GM19351 (cell line): ENCODE data around the gene TNKS1BP1.
"Not testable (repeated sequence)": the region's sequence is repeated elsewhere in the genome, so short reads cannot be mapped to it uniquely, and the experiment has no call there.

Experiments
- ATAC-seq: cut with Tn5 transposase; IDR thresholded peaks from one replicate; pipeline ENCODE4 v1.9.1; 2021; ENCODE audit warnings: mild to moderate bottlenecking, moderate library complexity; ENCODE audit not compliant: unreplicated experiment

The TNKS1BP1 gene, protein sequence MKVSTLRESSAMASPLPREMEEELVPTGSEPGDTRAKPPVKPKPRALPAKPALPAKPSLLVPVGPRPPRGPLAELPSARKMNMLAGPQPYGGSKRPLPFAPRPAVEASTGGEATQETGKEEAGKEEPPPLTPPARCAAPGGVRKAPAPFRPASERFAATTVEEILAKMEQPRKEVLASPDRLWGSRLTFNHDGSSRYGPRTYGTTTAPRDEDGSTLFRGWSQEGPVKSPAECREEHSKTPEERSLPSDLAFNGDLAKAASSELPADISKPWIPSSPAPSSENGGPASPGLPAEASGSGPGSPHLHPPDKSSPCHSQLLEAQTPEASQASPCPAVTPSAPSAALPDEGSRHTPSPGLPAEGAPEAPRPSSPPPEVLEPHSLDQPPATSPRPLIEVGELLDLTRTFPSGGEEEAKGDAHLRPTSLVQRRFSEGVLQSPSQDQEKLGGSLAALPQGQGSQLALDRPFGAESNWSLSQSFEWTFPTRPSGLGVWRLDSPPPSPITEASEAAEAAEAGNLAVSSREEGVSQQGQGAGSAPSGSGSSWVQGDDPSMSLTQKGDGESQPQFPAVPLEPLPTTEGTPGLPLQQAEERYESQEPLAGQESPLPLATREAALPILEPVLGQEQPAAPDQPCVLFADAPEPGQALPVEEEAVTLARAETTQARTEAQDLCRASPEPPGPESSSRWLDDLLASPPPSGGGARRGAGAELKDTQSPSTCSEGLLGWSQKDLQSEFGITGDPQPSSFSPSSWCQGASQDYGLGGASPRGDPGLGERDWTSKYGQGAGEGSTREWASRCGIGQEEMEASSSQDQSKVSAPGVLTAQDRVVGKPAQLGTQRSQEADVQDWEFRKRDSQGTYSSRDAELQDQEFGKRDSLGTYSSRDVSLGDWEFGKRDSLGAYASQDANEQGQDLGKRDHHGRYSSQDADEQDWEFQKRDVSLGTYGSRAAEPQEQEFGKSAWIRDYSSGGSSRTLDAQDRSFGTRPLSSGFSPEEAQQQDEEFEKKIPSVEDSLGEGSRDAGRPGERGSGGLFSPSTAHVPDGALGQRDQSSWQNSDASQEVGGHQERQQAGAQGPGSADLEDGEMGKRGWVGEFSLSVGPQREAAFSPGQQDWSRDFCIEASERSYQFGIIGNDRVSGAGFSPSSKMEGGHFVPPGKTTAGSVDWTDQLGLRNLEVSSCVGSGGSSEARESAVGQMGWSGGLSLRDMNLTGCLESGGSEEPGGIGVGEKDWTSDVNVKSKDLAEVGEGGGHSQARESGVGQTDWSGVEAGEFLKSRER (N-terminal part only)

DNA sequence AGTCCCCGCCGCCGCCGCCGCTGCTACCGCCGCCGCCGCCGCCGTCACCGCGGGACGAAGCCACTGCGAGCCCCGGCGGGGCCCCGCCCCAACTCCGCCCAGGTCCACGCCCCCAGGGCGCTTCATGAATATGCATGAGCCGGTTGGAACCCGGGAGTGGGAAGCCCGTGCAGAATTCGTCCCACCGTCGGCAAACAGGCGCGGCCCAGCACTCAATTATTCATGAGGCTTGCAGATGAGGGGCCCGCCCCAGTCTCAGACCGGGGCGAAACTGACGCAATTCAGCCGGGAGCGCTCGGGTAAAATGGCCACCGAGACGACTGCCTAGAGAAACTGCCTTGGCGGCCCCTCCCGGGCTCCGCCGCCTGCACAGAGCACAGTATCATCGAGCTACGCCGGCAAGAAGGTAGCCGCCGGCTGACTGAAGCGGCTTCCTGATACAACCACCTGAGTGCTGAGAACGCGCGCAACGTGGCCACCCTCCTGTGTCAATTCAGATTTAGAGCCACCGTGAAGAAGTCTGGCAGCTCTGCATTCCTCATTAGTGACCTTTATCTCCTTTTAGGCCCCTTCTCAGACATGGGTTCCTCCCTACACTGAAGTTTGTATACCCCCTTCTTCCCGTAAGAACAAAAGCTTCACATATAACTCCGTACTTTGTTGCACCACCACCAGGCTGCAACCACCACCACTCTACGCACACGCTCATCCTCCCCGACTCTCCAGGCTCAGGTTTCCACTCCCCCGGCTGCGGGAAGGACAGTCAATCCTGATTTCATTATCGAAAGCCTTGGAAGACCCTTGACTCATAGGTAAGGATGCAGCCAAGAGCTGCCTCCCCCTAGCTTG, at the start of gene TNKS1BP1:
TNKS1BP1 (minus strand) TSS at position 67 of the 849 bp plus-strand sequence. CDS start 3,067 bp downstream, outside the sequence.
- peak; percentile 85 for ATAC-seq

DNA sequence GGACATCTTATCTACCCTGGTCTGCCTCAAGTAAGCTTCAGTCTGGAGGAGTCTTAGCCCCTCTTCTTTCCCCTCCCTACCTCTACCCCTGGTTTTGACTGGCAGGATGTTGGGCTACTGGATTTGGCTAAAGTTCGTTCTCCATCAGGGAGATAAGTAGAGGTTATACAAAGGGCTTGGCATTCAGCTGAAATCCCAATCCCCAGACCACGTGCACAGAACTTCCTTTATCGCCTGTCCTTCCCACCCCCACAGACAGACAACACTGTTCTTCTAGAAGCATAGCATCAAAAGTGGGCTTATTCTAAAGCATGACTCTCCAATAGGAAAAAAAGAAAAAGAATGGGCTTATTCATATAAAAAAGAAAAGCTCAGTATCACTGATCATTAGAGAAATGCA, 48.4 kb upstream of the TNKS1BP1 start:
- ATAC-seq = no peak

DNA sequence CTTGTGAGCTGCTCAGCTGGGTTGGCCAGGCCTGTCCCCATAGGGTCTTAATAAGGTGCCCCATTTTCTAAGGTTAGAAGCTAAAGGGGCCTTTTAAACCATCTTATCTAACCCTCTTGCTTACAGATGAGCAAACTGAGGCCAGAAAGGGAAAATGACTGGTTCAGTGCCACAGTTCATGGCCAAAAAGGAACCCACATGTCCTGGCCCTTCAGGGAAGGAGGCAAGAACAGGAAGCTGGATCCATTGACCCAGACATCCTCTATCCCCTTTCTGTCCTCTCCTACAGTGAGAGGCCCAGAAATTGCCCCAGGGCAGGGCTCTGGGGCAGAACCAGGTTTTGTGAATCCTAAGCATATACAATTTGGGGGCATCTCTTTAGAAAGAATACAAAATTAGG, 46.2 kb upstream of the TNKS1BP1 start:
- no peak for ATAC-seq

DNA sequence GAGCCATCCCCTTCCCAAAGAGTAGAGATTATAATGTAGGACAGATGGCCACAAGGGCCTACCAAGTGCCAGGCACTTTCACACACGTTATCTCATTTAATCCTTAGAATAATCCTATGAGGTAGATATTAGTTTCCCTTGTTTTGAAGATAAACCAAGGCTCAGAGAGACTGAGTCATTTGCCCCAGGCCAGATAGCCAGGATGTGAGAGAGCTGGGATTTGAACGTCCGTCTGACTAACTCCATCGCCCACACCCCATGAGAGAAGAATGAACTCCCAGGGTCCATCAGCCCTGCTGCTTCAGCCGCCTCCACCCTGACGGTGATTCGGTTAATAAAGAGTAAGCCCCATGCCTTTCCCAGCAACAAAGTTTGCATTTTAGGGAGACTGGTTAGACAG, 45.5 kb upstream of the TNKS1BP1 start:
- ATAC-seq = no peak

DNA sequence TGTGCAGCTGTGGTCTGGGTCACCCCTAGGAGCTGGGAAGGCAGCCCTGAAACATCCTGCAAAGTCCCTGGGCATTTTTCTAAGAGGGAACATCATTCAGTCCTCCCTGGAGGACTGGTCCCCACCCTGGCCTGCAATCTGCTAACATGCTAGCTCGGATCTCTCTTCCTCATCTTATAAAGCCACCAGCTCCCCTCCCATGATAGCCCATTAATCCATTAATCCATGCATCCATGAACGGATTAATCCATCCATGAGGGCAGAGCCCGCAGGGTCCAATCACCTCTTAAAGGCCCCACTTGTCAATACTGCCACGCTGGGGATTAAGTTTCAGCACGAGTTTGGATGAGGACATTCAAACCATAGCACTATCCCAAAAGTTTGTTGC, 44.1 kb upstream of the TNKS1BP1 start:
- no peak for ATAC-seq

DNA sequence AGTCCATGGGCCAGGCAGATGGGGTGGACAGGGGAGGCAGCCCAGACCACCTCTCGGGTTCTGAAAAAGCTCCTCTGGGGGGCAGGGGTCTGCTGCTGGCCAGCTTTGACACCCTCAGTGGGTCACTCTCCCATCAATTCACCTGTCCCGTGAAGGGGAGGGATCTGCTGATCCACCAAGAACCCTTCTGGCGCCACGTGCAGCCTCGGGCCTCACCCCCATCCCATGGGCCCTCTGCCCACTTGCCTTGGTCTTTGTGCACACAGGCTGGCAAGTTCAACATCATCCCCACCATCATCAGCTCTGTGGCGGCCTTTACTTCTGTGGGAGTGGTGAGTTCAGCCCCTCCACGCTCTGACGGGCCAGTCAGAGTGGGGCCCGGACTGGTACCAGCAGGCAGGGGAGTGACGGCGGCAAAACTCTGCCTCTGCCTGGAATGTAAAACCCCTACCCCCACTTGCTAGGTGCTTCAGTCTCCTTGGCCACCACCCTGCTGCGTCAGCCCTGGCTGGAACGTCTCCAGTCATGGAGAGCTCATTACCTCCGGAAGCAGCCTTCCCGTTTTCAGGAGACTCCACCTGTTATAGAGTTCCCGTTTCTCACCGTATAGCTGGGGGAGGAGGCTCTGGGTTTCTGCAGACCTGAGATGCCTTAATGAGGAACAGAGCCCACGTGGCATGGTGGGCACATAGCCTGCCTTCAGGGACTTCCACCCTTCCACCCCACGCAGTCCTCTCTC, 43.5 kb upstream of the TNKS1BP1 start:
- ATAC-seq = no peak

DNA sequence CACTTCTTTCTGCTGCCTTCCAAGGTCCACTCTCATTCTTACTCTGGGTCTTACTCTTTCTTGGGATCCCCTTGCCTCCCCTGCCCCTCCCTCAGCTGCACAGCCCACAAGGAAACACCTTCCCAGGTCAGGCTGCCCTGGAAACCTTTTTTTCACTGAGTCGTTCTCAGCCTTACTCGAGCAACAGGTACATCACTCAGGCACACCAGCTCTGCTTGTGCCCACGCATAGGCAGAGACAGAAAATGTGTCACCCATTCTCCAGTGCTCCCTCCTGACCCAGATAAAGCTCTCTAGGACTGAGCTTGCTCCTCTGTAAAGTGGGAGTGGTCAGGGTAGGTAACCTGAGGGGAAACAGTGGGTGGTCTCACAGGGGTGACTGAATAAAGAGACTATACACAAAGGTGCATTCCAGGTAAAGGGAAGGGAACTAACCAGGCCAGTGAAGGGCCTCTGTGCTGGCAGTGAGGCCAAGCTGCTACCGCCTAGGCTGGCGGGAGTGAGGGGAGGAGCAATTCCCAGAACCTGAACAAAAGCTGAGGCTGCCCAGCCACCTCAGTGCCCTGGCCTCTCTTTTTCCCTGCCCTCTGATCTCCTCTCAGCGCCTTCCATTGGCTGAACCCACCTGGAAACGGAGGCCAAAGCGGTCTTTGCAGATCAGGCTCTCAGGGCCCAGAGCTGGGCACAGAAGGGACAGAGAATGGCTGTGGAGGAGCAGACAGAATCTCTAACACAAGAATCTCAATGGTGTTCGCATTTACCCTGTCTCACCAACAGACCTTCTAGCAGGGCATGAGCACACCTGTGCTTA, 40.3 kb upstream of the TNKS1BP1 start:
- ATAC-seq = no peak

DNA sequence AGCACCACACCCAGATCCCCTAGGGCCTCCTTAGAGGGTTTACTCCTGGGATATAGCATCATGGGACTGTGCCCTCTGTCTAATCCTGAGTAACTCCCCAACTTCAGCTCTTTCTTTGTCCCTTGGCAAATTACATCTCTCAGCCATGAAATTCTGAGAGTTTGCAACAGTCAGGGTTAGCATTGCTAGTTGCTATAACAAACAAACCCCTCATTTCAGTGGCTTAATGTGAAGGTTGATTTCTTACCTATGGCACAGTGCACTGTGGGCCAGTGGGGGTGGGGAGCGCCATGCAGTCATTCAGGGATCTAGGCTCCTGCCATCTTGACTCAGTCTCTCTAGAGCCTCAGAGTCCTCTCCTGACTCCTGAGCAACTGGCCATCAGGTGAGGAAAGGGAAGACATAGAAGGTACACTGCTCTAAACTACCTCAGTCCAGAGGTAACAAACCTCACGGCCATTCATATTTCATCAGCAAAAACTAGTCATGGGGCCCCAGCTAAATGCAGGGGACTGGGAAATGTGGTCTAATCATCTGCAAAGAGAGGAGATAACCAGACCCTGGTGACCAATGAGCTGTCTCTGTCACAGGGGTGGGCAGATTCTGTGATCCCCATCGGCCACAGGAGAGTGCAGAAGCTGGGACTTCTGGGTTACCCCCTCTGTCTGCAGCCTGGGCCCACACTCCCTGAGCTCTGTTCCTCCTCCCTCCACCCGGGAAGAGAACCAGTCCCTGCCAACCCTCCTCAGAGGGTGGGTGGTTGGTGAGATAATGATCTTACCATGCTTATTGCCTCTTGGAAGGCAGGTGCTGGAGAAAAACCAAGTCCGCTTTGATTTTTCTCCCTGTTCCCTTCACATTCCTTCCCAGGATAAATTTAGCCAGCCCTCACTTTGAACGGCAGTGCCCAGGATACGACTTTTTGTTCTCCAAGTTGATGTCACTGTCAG, 38.7 kb upstream of the TNKS1BP1 start:
- no peak for ATAC-seq

DNA sequence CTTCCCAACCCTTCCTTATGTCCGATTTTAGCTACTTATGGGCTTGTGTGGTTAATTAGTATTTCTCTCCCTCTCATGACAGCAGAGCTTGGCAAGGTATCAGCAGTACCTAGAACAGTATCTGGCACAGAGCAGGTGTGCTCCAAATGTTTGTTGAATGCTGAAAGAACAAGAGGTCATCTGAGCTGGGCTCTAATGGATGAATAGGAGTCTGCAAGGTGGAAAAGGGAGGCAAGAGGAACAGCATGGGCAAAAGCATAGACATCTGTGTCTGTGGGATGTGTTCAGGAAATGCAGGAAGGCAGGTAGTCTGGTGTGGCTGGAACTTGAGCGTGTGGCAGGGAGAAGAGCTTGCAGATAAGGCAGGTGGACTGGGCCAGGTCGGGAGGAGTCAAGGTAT, 37.2 kb upstream of the TNKS1BP1 start:
- no peak for ATAC-seq

DNA sequence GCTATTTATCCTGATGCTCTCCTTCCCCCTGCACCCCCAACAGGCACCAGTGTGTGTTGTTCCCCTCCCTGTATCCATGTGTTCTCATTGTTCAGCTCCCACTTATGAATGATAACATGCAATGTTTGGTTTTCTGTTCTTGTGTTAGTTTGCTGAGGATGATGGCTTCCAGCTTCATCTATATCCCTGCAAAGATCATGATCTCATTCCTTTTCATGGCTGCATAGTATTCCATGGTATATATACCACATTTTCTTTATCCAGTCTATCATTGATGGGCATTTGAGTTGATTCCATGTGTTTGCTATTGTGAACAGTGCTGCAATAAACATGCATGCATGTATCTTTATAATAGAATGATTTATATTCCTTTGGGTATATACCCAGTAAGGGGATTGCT, 36.7 kb upstream of the TNKS1BP1 start:
- ATAC-seq = not testable (repeated sequence)

DNA sequence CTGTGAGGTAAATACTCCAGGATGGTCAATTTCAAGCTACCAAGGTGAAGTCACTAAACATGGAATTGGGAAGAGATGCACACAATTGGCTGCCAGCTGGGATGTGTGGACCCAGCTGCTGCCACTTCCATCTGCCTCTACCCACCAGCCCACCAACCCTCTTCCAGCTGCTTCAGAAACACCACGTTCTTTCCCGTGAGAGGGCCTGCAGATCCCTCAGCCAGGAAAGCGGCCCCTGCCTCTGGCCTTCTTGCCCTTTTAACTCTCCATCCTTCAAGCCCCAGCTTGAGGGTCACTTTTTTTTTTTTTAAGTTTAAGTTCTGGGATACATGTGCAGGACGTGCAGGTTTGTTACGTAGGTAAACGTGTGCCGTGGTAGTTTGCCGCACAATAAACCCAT, 36.2 kb upstream of the TNKS1BP1 start:
- ATAC-seq = no peak

DNA sequence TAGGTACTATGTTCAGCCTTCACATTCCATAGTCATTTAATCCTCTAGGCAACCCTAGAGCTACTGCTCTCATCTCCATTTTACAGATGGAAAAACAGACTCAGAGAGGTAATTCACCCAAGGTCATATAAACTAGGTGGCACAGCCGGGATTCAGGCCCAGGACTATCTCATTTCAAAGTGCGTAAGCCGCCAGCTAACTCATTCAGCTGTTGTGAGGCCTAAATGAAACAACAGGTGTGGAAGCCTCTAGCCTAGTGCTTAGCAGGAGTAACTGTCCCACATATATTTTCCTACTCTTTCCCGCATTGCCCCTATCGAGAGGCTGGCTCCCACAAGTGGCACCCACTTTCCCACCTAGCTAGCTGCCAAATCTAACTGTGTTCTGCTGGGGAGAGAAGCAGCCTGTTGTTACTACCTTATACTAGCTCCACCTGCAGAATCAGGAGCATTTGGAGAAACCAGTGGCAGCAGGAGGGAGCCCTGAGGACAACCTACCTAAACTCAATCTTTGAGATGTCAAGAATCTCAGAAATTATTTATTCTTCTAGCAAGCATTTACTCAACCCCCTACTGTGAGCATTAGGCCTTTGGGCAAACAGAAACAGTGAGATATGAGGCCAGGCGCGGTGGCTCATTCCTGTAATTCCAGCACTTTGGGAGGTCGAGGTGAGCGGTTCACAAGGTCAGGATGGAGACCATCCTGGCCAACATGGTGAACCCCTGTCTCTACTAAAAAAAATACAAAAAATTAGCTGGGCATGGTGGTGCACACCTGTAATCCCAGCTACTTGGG, 35.3 kb upstream of the TNKS1BP1 start:
- no peak for ATAC-seq

DNA sequence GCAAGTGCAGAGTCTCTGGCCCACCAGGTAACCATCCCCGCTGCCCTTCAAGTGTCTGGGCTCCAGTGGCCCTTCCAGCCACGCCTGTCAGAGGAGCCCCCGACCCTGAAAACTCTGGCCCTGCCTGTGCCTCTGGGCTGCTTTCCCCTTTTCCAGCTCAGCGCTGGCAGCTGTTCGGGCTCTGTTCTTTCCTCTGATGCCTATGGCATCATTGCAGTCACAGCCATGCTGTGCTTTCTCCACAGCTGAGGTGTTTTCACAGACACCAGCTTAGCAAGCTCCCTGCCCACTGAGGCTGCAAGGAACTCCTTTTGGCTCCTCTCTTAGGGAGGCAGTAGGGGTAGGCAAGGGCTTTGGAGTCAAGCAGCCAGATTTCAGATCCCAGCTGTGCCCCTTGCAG, 34.6 kb upstream of the TNKS1BP1 start:
- no peak for ATAC-seq

DNA sequence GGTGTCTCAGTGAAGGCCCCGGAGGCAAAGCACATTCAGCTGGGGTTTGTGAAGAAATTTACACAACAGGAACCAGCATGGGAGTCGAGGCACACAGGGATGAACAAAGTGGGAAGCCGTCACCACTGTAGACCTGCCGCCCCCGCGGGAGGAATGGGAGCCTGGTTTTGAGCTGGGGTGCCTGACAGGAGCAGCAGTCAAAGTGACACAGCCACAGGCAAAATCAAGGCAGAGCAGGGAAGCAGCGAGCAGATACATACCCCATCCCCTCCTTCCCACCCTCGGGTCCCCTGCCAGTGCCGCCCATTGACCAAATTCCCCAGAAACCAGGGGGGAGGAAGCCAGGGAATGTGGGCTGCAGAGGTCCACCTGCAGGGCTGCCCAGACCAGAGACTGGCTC, 34.2 kb upstream of the TNKS1BP1 start:
- ATAC-seq = no peak

DNA sequence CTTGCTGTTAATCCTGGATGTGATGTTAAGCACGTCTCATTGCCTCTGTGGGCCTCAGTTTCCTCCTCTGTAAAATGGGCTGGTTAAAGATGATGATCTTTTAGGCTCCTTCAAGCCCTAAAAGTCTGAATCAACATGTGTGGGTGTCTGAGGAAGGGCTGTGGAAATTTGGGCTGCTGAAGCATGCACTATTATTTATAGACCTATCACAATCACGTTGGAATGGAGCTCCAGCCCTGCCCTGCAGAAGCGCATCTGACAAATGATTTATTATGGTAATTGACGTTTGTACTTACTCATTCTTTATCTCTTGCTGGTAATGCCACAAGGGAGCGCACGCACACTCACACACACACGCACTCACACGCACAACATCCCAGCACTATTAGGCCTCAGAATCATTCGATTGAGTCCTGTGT, 33.8 kb upstream of the TNKS1BP1 start:
- no peak for ATAC-seq

DNA sequence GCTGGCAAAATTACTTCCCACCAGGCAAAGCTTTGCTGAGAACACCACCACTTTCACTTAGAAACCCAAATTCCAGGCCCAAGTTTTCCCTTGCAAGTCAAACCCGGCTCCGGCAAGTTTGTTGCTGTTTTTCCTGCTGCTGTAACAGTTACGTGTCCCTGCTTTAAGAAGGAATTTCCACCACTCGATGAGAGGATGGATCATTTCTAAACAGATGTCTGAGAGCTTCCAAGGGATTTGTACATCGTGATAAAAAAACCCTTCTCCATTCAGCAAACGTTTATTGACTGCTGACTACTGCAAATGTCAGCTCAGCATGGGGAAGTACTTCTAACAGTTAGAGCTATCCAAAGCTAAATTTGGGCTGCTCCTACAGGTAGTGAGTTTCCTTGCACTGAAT, 33.1 kb upstream of the TNKS1BP1 start:
- no peak for ATAC-seq

DNA sequence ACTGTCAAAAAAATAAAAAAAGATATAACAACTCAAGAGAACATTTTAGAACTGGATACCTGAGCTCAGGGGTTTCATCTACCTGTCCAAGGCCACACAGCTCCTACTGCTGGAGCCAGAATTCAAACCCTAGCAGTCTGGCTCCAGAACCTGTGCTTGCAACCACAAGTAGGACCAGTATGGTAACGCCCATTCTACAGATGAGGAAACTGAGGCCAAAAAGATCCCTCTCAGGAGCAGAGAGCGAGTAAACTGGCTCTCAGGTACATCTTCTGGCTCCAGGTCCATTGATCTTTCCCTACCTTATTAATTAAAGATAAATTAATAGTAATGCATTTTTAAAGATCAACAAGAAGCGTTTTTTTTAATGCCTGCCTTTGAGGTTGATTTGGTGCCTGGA, 32.6 kb upstream of the TNKS1BP1 start:
- no peak for ATAC-seq
